Measurements from ENCODE around the gene SORT1. TPM values are rescaled to one million over a fixed set of nuclear protein-coding genes. Genes with fewer than 3 reads are reported as not detected.

SORT1 gene
- total and polyA plus RNA-seq, 4 donors = 39.0 to 135 (median 57.4) TPM

- Histone ChIP-seq H3K27ac (ENCODE audit: low read depth in 1 of 2, low read length in 1 of 2) (peak overlapping the region in 1 of 2 donors; percentile 27), H3K27me3 (ENCODE audit: control insufficient read depth in 3 of 3, insufficient read depth in 3 of 3, low read length in 2 of 3) (no peaks in the 10 kb centered on the region), H3K9ac (ENCODE audit: insufficient read depth in 1 of 2, low read length in 2 of 2) (no peak overlapping the region), H3K36me3 (ENCODE audit: control insufficient read depth in 4 of 4, insufficient read depth in 4 of 4, low read length in 4 of 4) (peaks cover 3 to 33% (median 15%) of the 10 kb centered on the region in 4 donors), H3K4me1 (ENCODE audit: control insufficient read depth in 5 of 5, insufficient read depth in 5 of 5, low read length in 5 of 5) (peaks cover 0 to 8% (median 4%) of the 10 kb centered on the region in 5 donors), H3K4me3 (no peak overlapping the region), H3K9me3 (ENCODE audit: control insufficient read depth in 4 of 4, insufficient read depth in 3 of 4, low read length in 3 of 4) (no peaks in the 10 kb centered on the region)
- no peak for ATAC-seq (ENCODE audit: insufficient read depth, low FRiP score)
- WGBS, 2 donors = 67 to 68% methylated on average over 12 of the region's 12 CpGs
- DNase-seq = peak in 2 of 3 donors; percentile 37 to 43
- TF ChIP-seq CTCF (IDR thresholded peaks at IDR 0.05; ENCODE audit: control extremely low read depth, extremely low read depth) = no peak
Measured at GRCh38 chr1:109312978-109313775, 84.5 kb downstream of the SORT1 start.

- no peaks in the 10 kb centered on the region for H3K9me3 ChIP-seq (ENCODE audit: control insufficient read depth in 4 of 4, insufficient read depth in 3 of 4, low read length in 3 of 4)
- 95 to 97% methylated on average over 2 of the region's 2 CpGs for WGBS, 2 donors
- no peak overlapping the region for H3K9ac ChIP-seq (ENCODE audit: insufficient read depth in 1 of 2, low read length in 2 of 2)
- no peak for TF ChIP-seq CTCF (IDR thresholded peaks at IDR 0.05; ENCODE audit: control extremely low read depth, extremely low read depth)
- peaks cover 0 to 28% (median 10%) of the 10 kb centered on the region in 4 donors for H3K36me3 ChIP-seq (ENCODE audit: control insufficient read depth in 4 of 4, insufficient read depth in 4 of 4, low read length in 4 of 4)
- peaks cover 0 to 14% (median 4%) of the 10 kb centered on the region in 5 donors for H3K4me1 ChIP-seq (ENCODE audit: control insufficient read depth in 5 of 5, insufficient read depth in 5 of 5, low read length in 5 of 5)
- no peak overlapping the region for H3K27ac ChIP-seq (ENCODE audit: low read depth in 1 of 2, low read length in 1 of 2)
- DNase-seq (no peak), ATAC-seq (ENCODE audit: insufficient read depth, low FRiP score) (no peak)
- H3K4me3 ChIP-seq = no peak overlapping the region
- H3K27me3 ChIP-seq (ENCODE audit: control insufficient read depth in 3 of 3, insufficient read depth in 3 of 3, low read length in 2 of 3) = no peaks in the 10 kb centered on the region
Measured at GRCh38 chr1:109312246-109312645, 85.5 kb downstream of the SORT1 start.

- Histone ChIP-seq H3K27ac (ENCODE audit: low read depth in 1 of 2, low read length in 1 of 2) (no peak overlapping the region), H3K36me3 (ENCODE audit: control insufficient read depth in 4 of 4, insufficient read depth in 4 of 4, low read length in 4 of 4) (peaks cover 0 to 18% (median 5%) of the 10 kb centered on the region in 4 donors), H3K9ac (ENCODE audit: insufficient read depth in 1 of 2, low read length in 2 of 2) (no peak overlapping the region), H3K9me3 (ENCODE audit: control insufficient read depth in 4 of 4, insufficient read depth in 3 of 4, low read length in 3 of 4) (no peaks in the 10 kb centered on the region), H3K4me1 (ENCODE audit: control insufficient read depth in 5 of 5, insufficient read depth in 5 of 5, low read length in 5 of 5) (peaks cover 4 to 29% (median 12%) of the 10 kb centered on the region in 5 donors), H3K4me3 (no peak overlapping the region), H3K27me3 (ENCODE audit: control insufficient read depth in 3 of 3, insufficient read depth in 3 of 3, low read length in 2 of 3) (no peaks in the 10 kb centered on the region)
- no peak for ATAC-seq (ENCODE audit: insufficient read depth, low FRiP score)
- TF ChIP-seq CTCF (IDR thresholded peaks at IDR 0.05; ENCODE audit: control extremely low read depth, extremely low read depth) = no peak
- WGBS, 2 donors = 53 to 71% methylated on average over 2 of the region's 2 CpGs
- DNase-seq = no peak
Measured at GRCh38 chr1:109309347-109309746, 88.4 kb downstream of the SORT1 start.
